C4-2B (cell line): Measurements from ENCODE around the gene ZNF224.

Experiments
- ZFX ChIP-seq: fragments of 450-650 bp; IDR thresholded peaks from 2 replicates; pipeline ENCODE4 v1.6.1; 2017
- TF ChIP-seq, protein P1 (sequence below): fragments of 450-650 bp; conservative IDR thresholded peaks from 2 replicates; pipeline ENCODE4 v1.5.1; 2017; ENCODE audit warnings: mild to moderate bottlenecking

DNA sequence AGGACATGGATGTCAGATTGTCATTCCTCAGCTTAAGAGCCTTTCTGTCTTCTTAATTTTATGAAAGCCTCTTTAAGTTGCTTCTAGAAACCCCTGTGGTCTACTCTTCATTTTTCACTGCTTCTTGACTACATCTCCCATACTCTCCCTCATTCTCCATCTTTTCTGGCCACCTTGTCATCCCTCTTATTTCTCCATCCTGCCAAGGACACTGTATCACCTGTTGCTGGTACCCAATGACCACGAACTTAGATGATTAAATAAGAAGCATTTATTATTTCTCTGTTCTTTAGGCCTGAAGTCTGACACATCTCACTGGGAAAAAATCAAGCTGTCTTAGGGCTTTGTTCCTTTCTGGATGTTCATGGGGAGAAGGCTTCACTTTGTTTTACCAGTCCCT, 33.1 kb upstream of the ZNF224 start:
- TF ChIP-seq, protein P1, sequence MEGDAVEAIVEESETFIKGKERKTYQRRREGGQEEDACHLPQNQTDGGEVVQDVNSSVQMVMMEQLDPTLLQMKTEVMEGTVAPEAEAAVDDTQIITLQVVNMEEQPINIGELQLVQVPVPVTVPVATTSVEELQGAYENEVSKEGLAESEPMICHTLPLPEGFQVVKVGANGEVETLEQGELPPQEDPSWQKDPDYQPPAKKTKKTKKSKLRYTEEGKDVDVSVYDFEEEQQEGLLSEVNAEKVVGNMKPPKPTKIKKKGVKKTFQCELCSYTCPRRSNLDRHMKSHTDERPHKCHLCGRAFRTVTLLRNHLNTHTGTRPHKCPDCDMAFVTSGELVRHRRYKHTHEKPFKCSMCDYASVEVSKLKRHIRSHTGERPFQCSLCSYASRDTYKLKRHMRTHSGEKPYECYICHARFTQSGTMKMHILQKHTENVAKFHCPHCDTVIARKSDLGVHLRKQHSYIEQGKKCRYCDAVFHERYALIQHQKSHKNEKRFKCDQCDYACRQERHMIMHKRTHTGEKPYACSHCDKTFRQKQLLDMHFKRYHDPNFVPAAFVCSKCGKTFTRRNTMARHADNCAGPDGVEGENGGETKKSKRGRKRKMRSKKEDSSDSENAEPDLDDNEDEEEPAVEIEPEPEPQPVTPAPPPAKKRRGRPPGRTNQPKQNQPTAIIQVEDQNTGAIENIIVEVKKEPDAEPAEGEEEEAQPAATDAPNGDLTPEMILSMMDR, result no peak
- no peak for TF ChIP-seq ZFX
